PC-9 (cell line): Measurements from ENCODE around the gene TMC8. TPM values are rescaled to one million over a fixed set of nuclear protein-coding genes. Genes with fewer than 3 reads are reported as not detected.

Experiments
- BruUV-seq: library from RNA; stranded (reverse); fragments of 400-500 nt; replicated peaks from 2 replicates; lab custom pipeline; 2021; lab: Mats Ljungman, UMichigan
- CTCF ChIA-PET: fragments of 300-600 bp; sonication (Branson Sonifier 250); formaldehyde crosslinking; loops from one replicate; lab custom pipeline; 2022; ENCODE audit warnings: antibody characterized with exemption; lab: Charles Lee
- POLR2A ChIA-PET: fragments of 300-600 bp; sonication (Branson Sonifier 250); formaldehyde crosslinking; loops from one replicate; lab custom pipeline; 2022; ENCODE audit warnings: antibody characterized with exemption; ENCODE audit not compliant: unreplicated experiment; lab: Charles Lee
- DNase-seq, 2 experiments: peaks; one replicate each; pipeline versions ENCODE4 v3.0.0 to v3.0.0-alpha.2; 2015 to 2022; ENCODE audit warnings: mixed read lengths in 1 of 2
- H2AFZ ChIP-seq: fragments of 200-600 bp; sonication (generic); 2 replicates; pipeline ENCODE4 v1.8.1; 2017; ENCODE audit warnings: antibody characterized with exemption
- H3F3A ChIP-seq: fragments of 200-600 bp; sonication (generic); 2 replicates; pipeline ENCODE4 v1.8.1; 2017; ENCODE audit warnings: antibody characterized with exemption, mild to moderate bottlenecking, low read depth; ENCODE audit not compliant: insufficient read depth
- H3K27ac ChIP-seq: fragments of 200-600 bp; sonication (generic); 2 replicates; pipeline ENCODE4 v1.6.1; 2016; ENCODE audit warnings: mixed run types
- H3K27me3 ChIP-seq: fragments of 200-600 bp; sonication (generic); 2 replicates; pipeline ENCODE4 v1.6.1; 2016; ENCODE audit warnings: low read depth, mixed run types; ENCODE audit not compliant: insufficient read depth
- H3K36me3 ChIP-seq: fragments of 200-600 bp; sonication (generic); 2 replicates; pipeline ENCODE4 v1.6.1; 2016; ENCODE audit warnings: low read depth, mixed run types
- H3K4me1 ChIP-seq: fragments of 200-600 bp; sonication (generic); replicated peaks from 2 replicates; pipeline ENCODE4 v1.6.1; 2016; ENCODE audit warnings: mixed run types; ENCODE audit not compliant: insufficient read depth
- H3K4me2 ChIP-seq: fragments of 200-600 bp; sonication (generic); 2 replicates; pipeline ENCODE4 v1.6.1; 2017; ENCODE audit warnings: mixed run types
- H3K4me3 ChIP-seq: fragments of 200-600 bp; sonication (generic); 2 replicates; pipeline ENCODE4 v1.6.1; 2016; ENCODE audit warnings: mixed run types
- H3K79me2 ChIP-seq: fragments of 200-600 bp; sonication (generic); 2 replicates; pipeline ENCODE4 v1.6.1; 2017; ENCODE audit warnings: low read depth, mixed run types
- H3K9me2 ChIP-seq: fragments of 200-600 bp; sonication (generic); 2 replicates; pipeline ENCODE4 v1.8.1; 2017; ENCODE audit warnings: mild to moderate bottlenecking; ENCODE audit not compliant: insufficient read depth
- H3K9me3 ChIP-seq: fragments of 200-600 bp; sonication (generic); 2 replicates; pipeline ENCODE4 v1.8.1; 2016; ENCODE audit warnings: low read depth; ENCODE audit not compliant: insufficient read depth
- H4K20me1 ChIP-seq: fragments of 200-600 bp; sonication (generic); 2 replicates; pipeline ENCODE4 v1.8.1; 2017; ENCODE audit not compliant: insufficient read depth
- CTCF ChIP-seq: fragments of 200-600 bp; sonication (generic); conservative IDR thresholded peaks from 2 replicates; pipeline ENCODE4 v1.6.1; 2017; ENCODE audit warnings: mixed run types, antibody characterized with exemption, mild to moderate bottlenecking, moderate library complexity
- EZH2 ChIP-seq: fragments of 200-600 bp; sonication (generic); IDR thresholded peaks from 2 replicates; pipeline ENCODE4 v1.8.0; 2017; ENCODE audit warnings: antibody characterized with exemption, low read depth
- intact Hi-C: fragments of 100-400 bp; cut with micrococcal nuclease; formaldehyde crosslinking; loops from one replicate; pipeline ENCODE4 v1.10.0; 2022; ENCODE audit not compliant: unreplicated experiment
- total RNA-seq: library from RNA; stranded (reverse); gene quantifications from 2 replicates; pipeline ENCODE4 v1.2.3, GENCODE V29; 2021

The TMC8 gene
- total RNA-seq, 1 experiment from 2014 or later, result 1.9 TPM

- Histone ChIP-seq H3K27me3 (peaks cover 10% of the 10 kb centered on the region), H3K79me2 (no peaks in the 10 kb centered on the region), H3K9me2 (no peaks in the 10 kb centered on the region), H3K36me3 (no peaks in the 10 kb centered on the region), H3K4me1 (no peaks in the 10 kb centered on the region), H3K9me3 (no peaks in the 10 kb centered on the region), H3F3A (no peaks in the 10 kb centered on the region), H3K27ac (no peak overlapping the region), H4K20me1 (no peaks in the 10 kb centered on the region), H3K4me3 (no peak overlapping the region), H2AFZ (no peak overlapping the region), H3K4me2 (no peak overlapping the region)
- intact Hi-C loops, result no loop called here
- DNase-seq, result no peak
- ChIA-PET CTCF (interaction anchor here (0.5 kb wide), 1 partner anchor 123 kb away, joined by 6 read pairs; no protein-coding TSS in a partner anchor), POLR2A (no interaction called here)
- TF ChIP-seq EZH2 (no peak), CTCF (no peak)
- no TSS peak for BruUV-seq
Observed at GRCh38 chr17:78082988-78083387, 47.6 kb upstream of the TMC8 start.

GRCh38 chr17:78086740-78087139 lies 43.8 kb upstream of the TMC8 start:
- Histone ChIP-seq H3K9me2 (no peaks in the 10 kb centered on the region), H4K20me1 (no peaks in the 10 kb centered on the region), H3K36me3 (no peaks in the 10 kb centered on the region), H3K79me2 (no peaks in the 10 kb centered on the region), H3K4me1 (no peaks in the 10 kb centered on the region), H3K4me2 (no peak overlapping the region), H3K9me3 (no peaks in the 10 kb centered on the region), H3F3A (no peaks in the 10 kb centered on the region), H3K27ac (no peak overlapping the region), H3K4me3 (no peak overlapping the region), H3K27me3 (peaks cover 3% of the 10 kb centered on the region; the same call in 1 of the 2 replicates), H2AFZ (no peak overlapping the region)
- ChIA-PET CTCF (no interaction called here), POLR2A (no interaction called here)
- DNase-seq, result no peak
- intact Hi-C loops, result loop anchor here (5.0 kb wide), 1 partner anchor 336 kb away; no protein-coding TSS in a partner anchor
- no peak for TF ChIP-seq EZH2
- no peak for TF ChIP-seq CTCF
- BruUV-seq, result no TSS peak

- no TSS peak for BruUV-seq
- TF ChIP-seq CTCF (no peak), EZH2 (no peak)
- Histone ChIP-seq H3K9me3 (no peaks in the 10 kb centered on the region), H3K79me2 (no peaks in the 10 kb centered on the region), H3K27ac (no peak overlapping the region), H3K27me3 (peaks cover 3% of the 10 kb centered on the region; the same call in 1 of the 2 replicates), H3F3A (no peaks in the 10 kb centered on the region), H3K4me2 (no peak overlapping the region), H2AFZ (no peak overlapping the region), H4K20me1 (no peaks in the 10 kb centered on the region), H3K9me2 (no peaks in the 10 kb centered on the region), H3K36me3 (no peaks in the 10 kb centered on the region), H3K4me1 (no peaks in the 10 kb centered on the region), H3K4me3 (no peak overlapping the region)
- intact Hi-C loops, result loop anchor here (5.0 kb wide), 1 partner anchor 334 kb away; no protein-coding TSS in a partner anchor
- ChIA-PET POLR2A (no interaction called here), CTCF (interaction anchor here (0.6 kb wide), 1 partner anchor 1236 kb away, joined by 4 read pairs; no protein-coding TSS in a partner anchor)
- DNase-seq, result no peak
Observed at GRCh38 chr17:78088529-78088928, 42.0 kb upstream of the TMC8 start.
